ENCODE data around the gene PC.

DNA sequence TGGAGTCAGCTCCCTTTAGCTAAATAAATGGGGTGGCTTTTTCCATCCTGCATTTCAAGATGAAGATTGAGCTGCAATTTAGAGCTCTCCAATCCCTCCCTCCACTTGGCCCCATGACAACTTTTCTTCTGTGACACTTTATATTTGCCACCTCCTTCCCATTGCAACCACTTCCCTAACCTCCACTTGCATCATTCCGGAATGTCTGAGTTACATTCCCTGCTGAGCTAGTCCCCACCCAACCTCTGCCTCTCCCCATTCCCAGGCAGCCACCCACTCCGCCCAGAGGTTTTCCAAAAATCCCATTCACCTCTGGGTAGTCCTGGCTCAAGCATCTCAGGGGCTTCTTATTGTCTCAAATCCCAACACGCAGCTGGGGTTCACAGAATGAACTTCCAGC lies 24.7 kb downstream of the PC start:
- TF ChIP-seq SUZ12 (IDR thresholded peaks at IDR 0.05; ENCODE audit: extremely low read depth, insufficient read depth, insufficient read length), result no peak
- no peak for TF ChIP-seq YY1 (IDR thresholded peaks at IDR 0.05; ENCODE audit: insufficient read depth, insufficient read length)
